OCI-LY3 (cell line): ENCODE results near the gene FZD7.

Experiments
- CTCF ChIP-seq: fragments of 200-600, 300-600 bp; sonication (generic); IDR thresholded peaks from 2 replicates; pipeline ENCODE4 v1.5.1; 2014; ENCODE audit warnings: antibody characterized with exemption, low read length, low read depth
- EZH2phosphoT487 ChIP-seq: fragments of 200-600 bp; shearing (Covaris generic); IDR thresholded peaks from 2 replicates; pipeline ENCODE4 v1.6.1; 2018; ENCODE audit warnings: antibody characterized with exemption, mixed run types, low read depth

- no peak for TF ChIP-seq CTCF
- no peak for TF ChIP-seq EZH2phosphoT487
Observed at GRCh38 chr2:202043475-202043874, 9.8 kb downstream of the FZD7 start.
